Esophagus muscularis mucosa (tissue), 4 donors: ENCODE data around the gene FZD7.

Source experiments
- CTCF ChIP-seq, 3 experiments: fragments of 200-600 bp in 2 of 3; fragments of 450-650 bp in 1 of 3; sonication (generic) in 2 of 3; IDR thresholded peaks; one replicate each; pipeline ENCODE4 v1.5.1; 2017 to 2019; ENCODE audit warnings: antibody characterized with exemption in 3 of 3, mild to moderate bottlenecking in 2 of 3, moderate library complexity in 1 of 3
- EP300 ChIP-seq: sonication (generic); formaldehyde crosslinking; IDR thresholded peaks from one replicate; pipeline ENCODE4 v1.6.1; 2017; ENCODE audit warnings: antibody characterized with exemption
- POLR2A ChIP-seq: fragments of 450-650 bp; IDR thresholded peaks from one replicate; pipeline ENCODE4 v1.6.1; 2017; ENCODE audit warnings: antibody characterized with exemption, moderate library complexity, mild to moderate bottlenecking, low read depth
- POLR2AphosphoS5 ChIP-seq, 2 donors: sonication (generic); formaldehyde crosslinking; IDR thresholded peaks; one replicate each; pipeline ENCODE4 v1.6.1; 2017; ENCODE audit warnings: antibody characterized with exemption in 2 of 2

- TF ChIP-seq POLR2AphosphoS5 (IDR thresholded peaks at IDR 0.05): no peak
- TF ChIP-seq CTCF (IDR thresholded peaks at IDR 0.05): no peak
- no peak for TF ChIP-seq EP300
- no peak for TF ChIP-seq POLR2A
Measured at GRCh38 chr2:202067589-202067988, 33.9 kb downstream of the FZD7 start.
